Breast epithelium (tissue), 4 donors: ENCODE results near the gene STAB2. TPM values are rescaled to one million over a fixed set of nuclear protein-coding genes. Genes with fewer than 3 reads are reported as not detected.
A peak's percentile ranks its signal among the peaks of the same experiment; 100 is the strongest.

Experiments used
- DNase-seq, 2 donors: peaks; one replicate each; pipeline ENCODE4 v3.0.0-alpha.2; 2019; ENCODE audit warnings: low spot score in 2 of 2
- H3K27ac ChIP-seq, 2 donors: fragments of 200-600 bp; sonication (generic) in 1 of 2; one replicate each; pipeline ENCODE4 v1.5.1; 2016 to 2019; ENCODE audit warnings: mild to moderate bottlenecking in 1 of 2
- H3K27me3 ChIP-seq, 2 donors: fragments of 200-600 bp; sonication (generic) in 1 of 2; one replicate each; pipeline versions ENCODE4 v1.5.1 to v1.6.0; 2017 to 2019; ENCODE audit warnings: control low read depth in 1 of 2, mild to moderate bottlenecking in 1 of 2
- H3K36me3 ChIP-seq: fragments of 200-600 bp; one replicate; pipeline ENCODE4 v1.5.1; 2019
- H3K4me1 ChIP-seq, 2 donors: fragments of 200-600 bp; sonication (generic); one replicate each; pipeline ENCODE4 v1.5.1; 2016 to 2019; ENCODE audit warnings: control low read depth in 1 of 2
- H3K4me3 ChIP-seq, 3 donors: fragments of 200-600 bp; sonication (generic); 1 replicate in 2 of 3; 2 replicates in 1 of 3; pipeline ENCODE4 v1.5.1; 2016 to 2019; ENCODE audit warnings: mild to moderate bottlenecking in 3 of 3, moderate library complexity in 2 of 3
- H3K9me3 ChIP-seq, 2 donors: fragments of 200-600 bp; sonication (generic) in 1 of 2; one replicate each; pipeline ENCODE4 v1.5.1; 2016 to 2019; ENCODE audit warnings: control low read depth in 1 of 2
- POLR2A ChIP-seq: fragments of 450-650 bp; IDR thresholded peaks from one replicate; pipeline ENCODE4 v1.6.1; 2016; ENCODE audit warnings: antibody characterized with exemption, mild to moderate bottlenecking, moderate library complexity
- POLR2AphosphoS5 ChIP-seq, 3 donors: sonication (generic); formaldehyde crosslinking; IDR thresholded peaks; one replicate each; pipeline ENCODE4 v1.6.1; 2017; ENCODE audit warnings: antibody characterized with exemption in 3 of 3
- intact Hi-C: fragments of 100-400 bp; cut with DNase I; formaldehyde crosslinking; loops from one replicate; pipeline ENCODE4 v1.15.1; 2023; ENCODE audit warnings: low total_unique reads
- total RNA-seq, 3 donors: library from RNA; depleted of rRNA; stranded (reverse); fragments of >200 nt; gene quantifications; one replicate each; pipeline ENCODE4 v1.1.0, GENCODE V29; 2016
- TF ChIP-seq, protein P1 (sequence below), 3 donors: fragments of 450-650 bp; IDR thresholded peaks; one replicate each; pipeline ENCODE4 v1.5.1; 2016 to 2017; ENCODE audit warnings: antibody characterized with exemption in 3 of 3, mild to moderate bottlenecking in 3 of 3, moderate library complexity in 3 of 3

Gene STAB2
- total RNA-seq, 3 donors from 2014 or later: under 0.01 to 2.5 (median 0.16) TPM

DNA sequence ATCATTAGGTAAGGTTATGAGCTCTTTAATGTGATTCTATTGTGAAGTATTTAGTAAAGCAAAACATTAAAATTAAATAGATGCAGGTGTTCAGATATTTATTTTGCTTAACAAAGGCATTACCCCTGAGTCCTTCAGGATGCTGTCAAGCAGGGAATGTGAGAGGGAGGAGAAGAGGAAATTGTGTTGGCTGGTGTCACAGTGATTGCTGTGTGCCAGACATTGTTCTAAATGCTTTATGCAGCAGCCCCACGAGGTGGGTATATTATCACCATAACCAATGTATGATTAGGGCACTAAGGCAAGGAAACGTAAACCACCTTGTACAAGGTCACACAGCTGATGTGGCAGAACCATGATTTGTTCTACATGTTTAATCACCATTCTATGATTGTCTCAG is 80.1 kb downstream of the STAB2 start:
- Histone ChIP-seq H3K27me3 (no peaks in the 10 kb centered on the region), H3K36me3 (no peaks in the 10 kb centered on the region), H3K9me3 (no peaks in the 10 kb centered on the region), H3K4me1 (no peaks in the 10 kb centered on the region), H3K4me3 (no peak overlapping the region), H3K27ac (no peak overlapping the region)
- no peak for TF ChIP-seq POLR2AphosphoS5 (IDR thresholded peaks at IDR 0.05)
- TF ChIP-seq, protein P1, sequence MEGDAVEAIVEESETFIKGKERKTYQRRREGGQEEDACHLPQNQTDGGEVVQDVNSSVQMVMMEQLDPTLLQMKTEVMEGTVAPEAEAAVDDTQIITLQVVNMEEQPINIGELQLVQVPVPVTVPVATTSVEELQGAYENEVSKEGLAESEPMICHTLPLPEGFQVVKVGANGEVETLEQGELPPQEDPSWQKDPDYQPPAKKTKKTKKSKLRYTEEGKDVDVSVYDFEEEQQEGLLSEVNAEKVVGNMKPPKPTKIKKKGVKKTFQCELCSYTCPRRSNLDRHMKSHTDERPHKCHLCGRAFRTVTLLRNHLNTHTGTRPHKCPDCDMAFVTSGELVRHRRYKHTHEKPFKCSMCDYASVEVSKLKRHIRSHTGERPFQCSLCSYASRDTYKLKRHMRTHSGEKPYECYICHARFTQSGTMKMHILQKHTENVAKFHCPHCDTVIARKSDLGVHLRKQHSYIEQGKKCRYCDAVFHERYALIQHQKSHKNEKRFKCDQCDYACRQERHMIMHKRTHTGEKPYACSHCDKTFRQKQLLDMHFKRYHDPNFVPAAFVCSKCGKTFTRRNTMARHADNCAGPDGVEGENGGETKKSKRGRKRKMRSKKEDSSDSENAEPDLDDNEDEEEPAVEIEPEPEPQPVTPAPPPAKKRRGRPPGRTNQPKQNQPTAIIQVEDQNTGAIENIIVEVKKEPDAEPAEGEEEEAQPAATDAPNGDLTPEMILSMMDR (IDR thresholded peaks at IDR 0.05): no peak
- TF ChIP-seq POLR2A: no peak
- DNase-seq: no peak
- intact Hi-C loops: no loop called here

DNA sequence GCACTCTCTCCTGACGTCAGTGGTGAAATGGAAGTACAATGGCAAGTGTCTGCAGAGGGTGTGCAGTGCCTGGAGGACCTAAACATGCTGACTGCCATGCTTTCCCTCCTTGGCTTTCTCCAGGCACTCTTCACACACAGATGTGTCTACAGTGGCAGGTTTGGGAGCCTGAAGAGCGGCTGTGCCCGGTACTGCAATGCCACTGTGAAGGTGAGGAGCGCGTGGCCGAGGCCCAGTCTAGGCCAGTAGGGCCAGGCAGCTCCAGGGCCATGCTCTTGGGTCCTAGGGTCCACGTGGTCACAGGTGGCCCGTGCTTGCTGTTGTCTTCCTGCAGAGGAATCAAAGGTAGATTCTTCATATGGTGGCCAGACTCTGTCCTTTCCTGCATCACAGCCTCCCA is 81.4 kb downstream of the STAB2 start:
- Histone ChIP-seq H3K4me1 (no peaks in the 10 kb centered on the region), H3K4me3 (no peak overlapping the region), H3K36me3 (no peaks in the 10 kb centered on the region), H3K27me3 (no peaks in the 10 kb centered on the region), H3K9me3 (no peaks in the 10 kb centered on the region), H3K27ac (no peak overlapping the region)
- DNase-seq: no peak
- intact Hi-C loops: no loop called here
- TF ChIP-seq POLR2AphosphoS5 (IDR thresholded peaks at IDR 0.05) (no peak), POLR2A (no peak)
- TF ChIP-seq, protein P1 (IDR thresholded peaks at IDR 0.05): no peak

DNA sequence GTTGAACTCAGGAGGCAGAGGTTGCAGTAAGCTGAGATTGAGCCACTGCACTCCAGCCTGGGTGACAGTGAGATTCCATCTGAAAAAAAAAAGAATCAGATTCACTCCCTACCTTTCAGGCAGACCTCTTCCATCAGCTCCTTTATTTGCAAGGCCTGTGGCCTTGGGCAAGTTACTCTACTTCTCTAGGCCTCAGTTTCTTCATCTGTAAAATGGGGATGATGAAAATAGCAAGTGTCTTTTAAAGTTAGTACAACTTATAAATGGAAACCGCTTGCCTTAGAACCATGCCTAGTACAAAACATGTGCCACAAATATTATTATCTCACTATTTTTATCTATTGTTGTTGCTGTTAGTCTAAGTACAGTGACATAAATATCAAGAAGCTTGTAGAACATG is 84.3 kb downstream of the STAB2 start:
- Histone ChIP-seq H3K36me3 (no peaks in the 10 kb centered on the region), H3K4me1 (no peaks in the 10 kb centered on the region), H3K4me3 (no peak overlapping the region), H3K27ac (peak overlapping the region in 1 of 2 donors; percentile 68), H3K27me3 (no peaks in the 10 kb centered on the region), H3K9me3 (no peaks in the 10 kb centered on the region)
- intact Hi-C loops: no loop called here
- TF ChIP-seq POLR2AphosphoS5 (IDR thresholded peaks at IDR 0.05): no peak
- TF ChIP-seq POLR2A: no peak
- TF ChIP-seq, protein P1 (IDR thresholded peaks at IDR 0.05): no peak
- no peak for DNase-seq

DNA sequence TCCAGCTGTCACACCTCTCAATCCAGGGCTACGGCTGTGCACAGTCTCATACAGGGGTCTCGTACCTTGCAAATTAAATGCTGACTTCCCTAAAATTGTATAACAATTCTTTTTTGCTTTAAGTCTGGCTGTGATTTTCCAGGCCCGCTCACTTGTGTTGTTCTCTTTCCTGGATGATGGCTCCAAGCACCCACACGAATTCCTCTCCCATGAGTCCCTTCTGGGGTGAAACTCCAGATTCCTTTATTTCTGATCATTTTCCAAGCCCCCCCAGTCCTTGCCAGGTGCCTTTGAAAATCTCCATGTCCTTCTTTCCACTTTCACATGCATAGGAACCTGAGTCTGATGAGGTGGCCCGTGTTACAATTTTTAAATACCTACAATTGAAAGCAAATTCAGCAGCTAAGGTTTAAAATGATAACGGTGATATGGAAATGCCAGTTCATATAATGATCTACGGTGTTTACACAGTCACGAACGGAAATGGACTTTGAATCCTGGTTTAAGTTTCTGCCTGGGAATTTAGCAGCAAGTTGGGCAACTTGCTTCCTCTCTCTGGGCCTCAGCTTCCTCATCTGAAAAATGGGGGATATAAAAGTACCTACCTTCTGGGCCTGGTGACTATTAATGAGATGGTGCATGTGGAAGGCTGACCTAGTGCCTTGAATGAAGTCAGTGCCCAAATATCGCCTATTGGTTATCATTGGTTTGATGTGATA is 85.5 kb downstream of the STAB2 start:
- H3K9me3 ChIP-seq: no peaks in the 10 kb centered on the region
- intact Hi-C loops: no loop called here
- TF ChIP-seq POLR2A (no peak), POLR2AphosphoS5 (IDR thresholded peaks at IDR 0.05) (no peak)
- TF ChIP-seq, protein P1 (IDR thresholded peaks at IDR 0.05): no peak

DNA sequence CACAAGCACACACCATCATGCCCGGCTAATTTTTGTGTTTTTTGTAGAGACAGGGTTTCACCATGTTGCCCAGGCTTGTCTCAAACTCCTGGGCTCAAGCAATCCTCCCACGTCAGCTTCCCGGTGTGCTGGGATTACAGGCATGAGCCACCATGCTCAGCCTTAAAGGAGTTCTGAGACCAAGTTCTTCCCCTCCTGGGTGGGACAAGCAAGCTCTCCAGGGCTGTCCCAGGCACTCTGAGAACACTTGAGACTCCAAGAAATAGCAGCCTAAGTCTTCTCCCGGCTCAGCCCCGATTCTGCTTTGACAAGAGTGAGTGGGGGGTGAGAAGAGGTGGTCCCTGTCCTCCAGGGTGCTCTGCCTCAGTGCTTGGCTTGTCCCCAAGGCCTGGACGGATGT is 86.4 kb downstream of the STAB2 start:
- TF ChIP-seq, protein P1 (IDR thresholded peaks at IDR 0.05): no peak
- no peak for TF ChIP-seq POLR2A
- no peak for TF ChIP-seq POLR2AphosphoS5 (IDR thresholded peaks at IDR 0.05)
- Histone ChIP-seq H3K36me3 (no peaks in the 10 kb centered on the region), H3K4me3 (no peak overlapping the region), H3K9me3 (no peaks in the 10 kb centered on the region), H3K4me1 (no peaks in the 10 kb centered on the region), H3K27me3 (no peaks in the 10 kb centered on the region), H3K27ac (peak overlapping the region; percentile 63 to 68)
- no peak for DNase-seq
- intact Hi-C loops: no loop called here

More for the DNA sequence above, 85.5 kb downstream of the STAB2 start:
- H3K4me3 ChIP-seq: no peak overlapping the region
- peak in 1 of 2 donors; percentile 52 for DNase-seq
- no peaks in the 10 kb centered on the region for H3K27me3 ChIP-seq
- H3K27ac ChIP-seq: peak overlapping the region; percentile 68 to 81
- H3K36me3 ChIP-seq: no peaks in the 10 kb centered on the region
- no peaks in the 10 kb centered on the region for H3K4me1 ChIP-seq
